ENCODE data around the gene ETV2.
"Not testable (repeated sequence)": the region's sequence is repeated elsewhere in the genome, so short reads cannot be mapped to it uniquely, and the experiment has no call there.

The ETV2 gene

GRCh38 chr19:35671818-35672217 is 30.3 kb downstream of the ETV2 start:
- DNase-seq (ENCODE audit: low read depth): peak; percentile 33
- TF ChIP-seq CTCF (conservative IDR thresholded peaks at IDR 0.05; ENCODE audit: low read depth, low read length): no peak
- H3K4me3 ChIP-seq (ENCODE audit: low read depth, low read length): no peak overlapping the region

GRCh38 chr19:35673121-35673804 is 31.7 kb downstream of the ETV2 start:
- TF ChIP-seq CTCF (conservative IDR thresholded peaks at IDR 0.05; ENCODE audit: low read depth, low read length): no peak
- H3K4me3 ChIP-seq (ENCODE audit: low read depth, low read length): peak overlapping the region; percentile 44
- DNase-seq (ENCODE audit: low read depth): peak; percentile 55

GRCh38 chr19:35675589-35676140 is 34.1 kb downstream of the ETV2 start:
- no peak for DNase-seq (ENCODE audit: low read depth)
- no peak overlapping the region for H3K4me3 ChIP-seq (ENCODE audit: low read depth, low read length)
- no peak for TF ChIP-seq CTCF (conservative IDR thresholded peaks at IDR 0.05; ENCODE audit: low read depth, low read length)

GRCh38 chr19:35689836-35690235 is 48.3 kb downstream of the ETV2 start:
- TF ChIP-seq CTCF (conservative IDR thresholded peaks at IDR 0.05; ENCODE audit: low read depth, low read length): no peak
- no peak for DNase-seq (ENCODE audit: low read depth)
- no peak overlapping the region for H3K4me3 ChIP-seq (ENCODE audit: low read depth, low read length)

- not testable (repeated sequence) for DNase-seq (ENCODE audit: low read depth); H3K4me3 ChIP-seq (ENCODE audit: low read depth, low read length)
These were observed 49.6 kb downstream of the ETV2 start for GRCh38 chr19:35691106-35691505.

- DNase-seq (ENCODE audit: low read depth): no peak
- H3K4me3 ChIP-seq (ENCODE audit: low read depth, low read length): no peak overlapping the region
- no peak for TF ChIP-seq CTCF (conservative IDR thresholded peaks at IDR 0.05; ENCODE audit: low read depth, low read length)
These were observed 50.5 kb downstream of the ETV2 start for GRCh38 chr19:35692010-35692409.

- TF ChIP-seq CTCF (conservative IDR thresholded peaks at IDR 0.05; ENCODE audit: low read depth, low read length): no peak
- H3K4me3 ChIP-seq (ENCODE audit: low read depth, low read length): no peak overlapping the region
- no peak for DNase-seq (ENCODE audit: low read depth)
These were observed 51.9 kb downstream of the ETV2 start for GRCh38 chr19:35693422-35693821.

Data from choroid plexus epithelial cell (primary cell).